HG02571 (cell line): ENCODE measurements around the gene FLT3.
"Not testable (repeated sequence)": the region's sequence is repeated elsewhere in the genome, so short reads cannot be mapped to it uniquely, and the experiment has no call there.

ENCODE experiments used
- ATAC-seq: cut with Tn5 transposase; IDR thresholded peaks from one replicate; pipeline ENCODE4 v1.9.1; 2021; ENCODE audit warnings: mild to moderate bottlenecking, moderate library complexity; ENCODE audit not compliant: unreplicated experiment

Gene FLT3

GRCh38 chr13:28005016-28005415 lies 95.4 kb downstream of the FLT3 start:
- ATAC-seq = not testable (repeated sequence)

- no peak for ATAC-seq
Measured at GRCh38 chr13:28002886-28003698, 97.3 kb downstream of the FLT3 start.

- ATAC-seq = no peak
Measured at GRCh38 chr13:28001837-28002473, 98.4 kb downstream of the FLT3 start.

- ATAC-seq = no peak
Measured at GRCh38 chr13:28001049-28001448, 99.3 kb downstream of the FLT3 start.

- ATAC-seq = no peak
Measured at GRCh38 chr13:28000567-28000966, 99.8 kb downstream of the FLT3 start.

- no peak for ATAC-seq
Measured at GRCh38 chr13:27997904-27998522, 102.4 kb downstream of the FLT3 start.

- ATAC-seq = no peak
Measured at GRCh38 chr13:27991881-27992280, 108.5 kb downstream of the FLT3 start.

GRCh38 chr13:27988520-27988919 lies 111.9 kb downstream of the FLT3 start, which contains the start of gene URAD:
Gene URAD (minus strand): TSS chr13:27988693. CDS start chr13:27988637, 56 bp downstream.
- no peak for ATAC-seq

GRCh38 chr13:27985600-27985999 lies 114.8 kb downstream of the FLT3 start:
- no peak for ATAC-seq

- no peak for ATAC-seq
Measured at GRCh38 chr13:27982361-27982760, 118.0 kb downstream of the FLT3 start.

- no peak for ATAC-seq
Measured at GRCh38 chr13:27981006-27981708, 119.2 kb downstream of the FLT3 start.

- no peak for ATAC-seq
Measured at GRCh38 chr13:27980280-27980998, 119.9 kb downstream of the FLT3 start.

GRCh38 chr13:27979765-27980279 lies 120.6 kb downstream of the FLT3 start:
- no peak for ATAC-seq

- ATAC-seq = no peak
Measured at GRCh38 chr13:27979001-27979643, 121.3 kb downstream of the FLT3 start.

- no peak for ATAC-seq
Measured at GRCh38 chr13:27978301-27978968, 121.9 kb downstream of the FLT3 start.

- no peak for ATAC-seq
Measured at GRCh38 chr13:27977476-27978300, 122.7 kb downstream of the FLT3 start.

GRCh38 chr13:27976362-27977091 lies 123.8 kb downstream of the FLT3 start:
- no peak for ATAC-seq
